ENCODE results near the gene ELAC1. TPM values are rescaled to one million over a fixed set of nuclear protein-coding genes. Genes with fewer than 3 reads are reported as not detected.

Gene ELAC1
- total and polyA plus RNA-seq, 11 donors: 2.3 to 7.2 (median 4.0) TPM

GRCh38 chr18:51028201-51028805 is 60.5 kb downstream of the ELAC1 start:
- H3K36me3 ChIP-seq: peaks cover 0 to 17% (median 4%) of the 10 kb centered on the region in 9 donors
- intact Hi-C loops (cut with DNase I): loop anchor here in 5 of 10 donors (2.0 to 10.0 kb wide), 4 partner anchors 51 to 61 kb away; partner anchors contain the start of gene ELAC1 (in 3 of the 5)
- WGBS, 4 donors: 64 to 82% (median 71%) methylated on average over 4 of the region's 4 CpGs
- ATAC-seq: no peak
- TF ChIP-seq CTCF (IDR thresholded peaks at IDR 0.05) (no peak), POLR2A (IDR thresholded peaks at IDR 0.05) (no peak)
- peaks cover 0 to 3% (median 0%) of the 10 kb centered on the region in 12 donors for H3K9me3 ChIP-seq
- DNase-seq: no peak
- peak overlapping the region in 1 of 12 donors; percentile 8 for H3K27ac ChIP-seq
- peaks cover 8 to 62% (median 35%) of the 10 kb centered on the region in 12 donors for H3K4me1 ChIP-seq
- H3K27me3 ChIP-seq: no peaks in the 10 kb centered on the region
- H3K4me3 ChIP-seq: peak overlapping the region in 1 of 12 donors; percentile 90

GRCh38 chr18:51029378-51029693 is 61.5 kb downstream of the ELAC1 start:
- no peak for TF ChIP-seq CTCF (IDR thresholded peaks at IDR 0.05)
- TF ChIP-seq POLR2A (IDR thresholded peaks at IDR 0.05): no peak
- H3K27ac ChIP-seq: peak overlapping the region; percentile 92 to 99 (median 98)
- intact Hi-C loops (cut with DNase I): loop anchor here in 5 of 10 donors (2.0 to 10.0 kb wide), 4 partner anchors 52 to 62 kb away; partner anchors contain the start of gene ELAC1 (in 3 of the 5)
- peak overlapping the region; percentile 54 to 97 (median 79) for H3K4me3 ChIP-seq
- H3K36me3 ChIP-seq: peaks cover 0 to 25% (median 10%) of the 10 kb centered on the region in 9 donors
- H3K9me3 ChIP-seq: no peaks in the 10 kb centered on the region
- no peaks in the 10 kb centered on the region for H3K27me3 ChIP-seq
- peaks cover 9 to 73% (median 42%) of the 10 kb centered on the region in 12 donors for H3K4me1 ChIP-seq
- ATAC-seq (peak in 1 of 4 donors; percentile 31), DNase-seq (no peak)
- 7 to 14% (median 9%) methylated on average over 10 of the region's 10 CpGs for WGBS, 4 donors

- TF ChIP-seq POLR2A (IDR thresholded peaks at IDR 0.05): peak in 1 of 2 donors; percentile 86
- TF ChIP-seq CTCF (IDR thresholded peaks at IDR 0.05): peak in 1 of 12 donors; percentile 13
- peaks cover 0 to 31% (median 10%) of the 10 kb centered on the region in 9 donors for H3K36me3 ChIP-seq
- peak within 1 kb of the TSS; percentile 92 to 99 (median 98) for H3K27ac ChIP-seq
- H3K27me3 ChIP-seq: no peaks in the 10 kb centered on the region
- H3K4me1 ChIP-seq: peaks cover 11 to 75% (median 46%) of the 10 kb centered on the region in 12 donors
- peak within 1 kb of the TSS; percentile 54 to 97 (median 79) for H3K4me3 ChIP-seq
- H3K9me3 ChIP-seq: no peaks in the 10 kb centered on the region
- intact Hi-C loops (cut with DNase I): loop anchor here in 7 of 10 donors (1.0 to 10.0 kb wide), 9 partner anchors 53 to 167 kb away; partner anchors contain the start of genes ELAC1 (in 5 of the 7), ME2 (in 4 of the 7) and MEX3C (in 2 of the 7)
- DNase-seq: peak; percentile 96 to 99 (median 97)
- 0% methylated on average over 50 to 79 of the region's 79 CpGs for WGBS, 4 donors
- ATAC-seq: peak; percentile 95 to 98 (median 96)
These were observed 62.1 kb downstream of the ELAC1 start, which contains the start of gene SMAD4 for GRCh38 chr18:51029694-51030536. TSS of gene SMAD4 (plus strand) at chr18:51030213. CDS start at chr18:51047047, 16,834 bp downstream.

All from heart left ventricle (tissue), 16 donors.